HuH-7.5 (cell line): ENCODE measurements around the gene CNTNAP2.

Experiments
- DNase-seq: peaks from one replicate; pipeline ENCODE4 v3.0.0; 2011; ENCODE audit warnings: low spot score

The CNTNAP2 gene

GRCh38 chr7:146291900-146292299 lies 175.3 kb downstream of the CNTNAP2 start:
- DNase-seq, result no peak

- no peak for DNase-seq
These were observed 179.4 kb downstream of the CNTNAP2 start for GRCh38 chr7:146296028-146296427.

DNA sequence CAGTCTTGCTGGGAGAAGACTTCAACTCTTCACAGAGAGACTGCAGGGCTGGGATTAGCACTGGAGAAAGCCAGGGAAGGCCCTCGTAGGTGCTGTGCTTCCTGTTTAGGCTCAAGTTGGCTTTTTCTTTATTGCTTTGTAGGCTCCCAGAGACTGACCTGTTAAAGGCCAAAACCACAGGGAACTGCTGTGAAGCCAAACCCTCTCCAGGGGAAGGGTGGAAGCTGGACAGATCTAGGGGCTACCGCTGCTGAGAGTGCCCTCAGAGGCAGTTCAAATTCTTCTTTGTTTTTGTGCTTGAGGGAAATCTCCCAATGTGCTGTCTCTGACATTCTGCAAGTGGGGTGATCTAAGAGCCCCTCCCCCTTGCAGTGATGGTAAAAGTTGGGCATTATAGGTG lies 198.4 kb downstream of the CNTNAP2 start:
- no peak for DNase-seq

DNA sequence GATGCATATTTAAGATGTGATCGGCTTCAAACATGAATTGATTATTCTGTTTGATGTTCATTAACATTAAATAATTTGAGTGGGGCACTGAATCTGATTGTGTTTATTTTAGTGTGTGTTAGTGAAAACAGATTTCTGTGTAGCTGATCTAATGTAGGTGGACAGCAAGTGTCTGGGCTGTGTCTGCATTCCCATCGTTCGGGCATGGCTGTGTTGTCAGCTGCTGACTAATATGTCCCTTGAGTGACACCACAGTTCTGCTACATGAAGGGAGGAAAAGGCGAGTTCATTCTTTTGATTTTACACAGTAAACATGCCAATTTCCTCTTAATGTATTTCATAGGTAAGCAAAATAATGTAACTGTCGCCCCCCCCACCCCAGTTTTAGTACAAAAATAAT lies 203.0 kb downstream of the CNTNAP2 start:
- DNase-seq, result no peak

GRCh38 chr7:146321301-146321700 lies 204.7 kb downstream of the CNTNAP2 start:
- DNase-seq, result no peak

GRCh38 chr7:146331369-146331768 lies 214.8 kb downstream of the CNTNAP2 start:
- no peak for DNase-seq

DNA sequence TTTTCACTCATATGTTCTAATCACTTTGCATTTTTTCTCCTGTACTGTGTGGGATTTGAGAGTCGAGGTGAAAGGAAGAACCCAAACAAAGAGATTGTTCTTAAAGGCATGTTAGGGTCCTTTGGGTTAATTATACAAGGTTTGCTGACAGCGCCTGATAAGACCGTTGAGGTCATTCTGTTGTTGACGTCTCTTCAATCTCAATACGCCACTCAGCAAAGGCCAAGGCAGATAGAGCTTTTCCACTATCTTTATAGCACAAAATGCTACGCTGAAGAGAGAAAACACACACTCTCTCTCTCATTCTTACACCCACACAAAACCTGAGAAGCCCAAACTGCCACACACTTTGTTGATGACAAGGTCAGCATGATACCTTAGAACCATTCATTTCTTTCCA lies 228.7 kb downstream of the CNTNAP2 start:
- DNase-seq, result no peak

GRCh38 chr7:146346096-146346495 lies 229.5 kb downstream of the CNTNAP2 start:
- DNase-seq, result no peak

DNA sequence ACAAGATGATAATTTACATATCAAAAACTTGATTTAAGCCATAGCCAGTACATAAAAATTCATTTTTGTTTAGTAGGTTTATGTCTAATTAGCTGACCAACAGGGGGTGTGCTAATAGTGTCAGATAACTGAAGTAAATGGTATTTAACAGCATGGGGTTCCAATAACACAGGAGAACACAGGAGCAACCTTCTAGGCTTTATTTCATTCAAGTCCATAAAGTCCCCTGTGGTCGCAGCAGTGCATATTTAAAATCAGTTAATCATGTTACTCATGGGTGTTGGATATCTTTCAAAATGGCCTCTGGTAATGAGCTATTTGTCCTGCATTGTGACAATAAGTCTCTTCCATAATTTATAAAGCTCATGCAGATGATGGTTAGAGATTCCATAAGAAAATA lies 238.6 kb downstream of the CNTNAP2 start:
- no peak for DNase-seq

DNA sequence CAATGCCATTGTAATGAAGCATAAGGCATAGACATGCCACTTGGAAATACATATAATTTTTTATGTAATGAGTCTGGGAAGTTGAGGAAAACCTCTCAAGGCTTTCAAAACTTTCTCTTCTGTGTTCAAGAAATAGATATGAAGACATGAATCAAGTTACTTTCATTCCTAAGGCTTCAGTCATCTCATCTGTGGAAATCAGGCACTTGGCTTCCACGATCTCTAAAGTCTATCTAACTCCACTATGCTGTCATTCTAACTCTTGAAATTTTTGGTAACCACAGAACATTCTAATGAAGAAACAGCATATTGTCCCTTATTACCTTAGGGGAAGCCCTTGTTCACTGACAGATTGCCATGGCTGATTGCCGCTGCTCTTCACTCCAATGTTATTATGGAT lies 242.6 kb downstream of the CNTNAP2 start:
- DNase-seq, result no peak

- no peak for DNase-seq
These were observed 250.3 kb downstream of the CNTNAP2 start for GRCh38 chr7:146366938-146367337.

- DNase-seq, result no peak
These were observed 253.6 kb downstream of the CNTNAP2 start for GRCh38 chr7:146370171-146370570.

- no peak for DNase-seq
These were observed 258.6 kb downstream of the CNTNAP2 start for GRCh38 chr7:146375170-146375569.

DNA sequence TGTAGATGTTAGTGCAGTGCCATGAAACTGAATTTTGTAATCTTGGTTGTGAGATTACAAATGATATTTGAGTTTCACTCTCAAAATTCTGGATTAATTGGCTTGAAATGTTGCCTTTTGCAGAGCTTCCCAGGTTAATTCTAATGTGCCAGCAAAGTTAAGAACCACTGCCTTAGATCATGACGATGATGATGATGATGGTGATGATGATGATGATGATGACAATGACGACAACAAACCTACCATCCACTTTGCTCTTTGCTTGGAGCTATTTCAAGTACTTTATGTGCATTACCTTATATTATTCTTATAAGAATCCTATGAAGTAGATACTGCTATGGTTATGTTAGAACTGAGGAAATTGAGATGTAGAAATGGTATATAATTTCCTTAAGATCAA lies 261.6 kb downstream of the CNTNAP2 start:
- no peak for DNase-seq

GRCh38 chr7:146387140-146387539 lies 270.5 kb downstream of the CNTNAP2 start:
- DNase-seq, result no peak

GRCh38 chr7:146388928-146389327 lies 272.3 kb downstream of the CNTNAP2 start:
- DNase-seq, result no peak

GRCh38 chr7:146393346-146393745 lies 276.7 kb downstream of the CNTNAP2 start:
- no peak for DNase-seq

DNA sequence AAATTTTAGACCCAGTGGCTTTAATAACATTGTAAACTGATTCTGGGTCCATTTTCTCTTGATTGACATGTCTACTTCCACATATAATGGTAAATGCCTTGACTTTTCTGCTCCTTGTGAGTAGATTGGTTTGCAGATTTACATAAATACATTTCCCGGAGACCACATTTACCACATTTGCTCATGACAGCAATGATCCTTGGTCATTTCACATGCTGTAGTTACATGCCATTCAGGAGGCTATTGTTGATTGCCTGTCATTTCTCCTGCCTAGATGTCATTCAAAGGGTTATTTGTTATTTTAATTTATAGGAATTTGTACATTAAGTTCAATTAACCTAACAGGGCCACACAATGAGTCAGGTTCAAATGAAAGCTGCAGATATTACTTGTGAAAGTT lies 280.5 kb downstream of the CNTNAP2 start:
- no peak for DNase-seq

DNA sequence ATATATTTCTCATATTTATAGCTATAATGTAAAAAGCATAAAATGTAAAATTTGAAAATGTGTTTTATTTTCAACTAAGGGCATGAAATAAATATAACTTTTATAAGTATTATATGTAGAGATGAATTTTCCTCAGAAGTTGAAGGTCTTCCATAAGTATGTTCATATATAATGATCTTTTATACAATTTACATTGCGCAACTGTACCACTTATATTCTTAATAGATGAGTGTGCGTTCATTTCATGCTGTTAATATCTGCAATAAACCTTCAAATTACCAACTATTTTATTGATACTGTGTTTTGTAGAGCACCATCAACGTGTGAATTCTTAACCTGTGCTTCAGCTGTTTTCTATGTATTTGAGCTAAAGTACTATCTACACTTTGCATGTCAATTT lies 285.3 kb downstream of the CNTNAP2 start:
- DNase-seq, result no peak

DNA sequence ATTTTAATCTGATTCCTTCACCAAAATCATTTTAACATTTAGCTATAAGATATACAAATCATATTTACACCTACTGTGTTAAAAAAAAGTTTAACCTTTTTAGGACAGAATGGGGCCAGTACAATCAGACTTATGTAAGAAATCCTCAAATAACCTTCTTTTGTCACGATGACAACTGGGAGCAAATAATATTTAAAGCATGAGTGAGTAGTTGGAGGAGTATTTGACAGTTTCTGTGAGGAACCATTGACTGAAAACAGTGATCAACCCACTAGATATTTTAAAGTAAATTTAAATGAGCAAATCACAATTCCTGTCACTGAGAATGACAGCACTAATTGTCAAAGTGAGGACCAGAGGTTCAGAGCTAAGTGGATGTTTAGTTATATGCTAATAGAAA lies 289.1 kb downstream of the CNTNAP2 start:
- no peak for DNase-seq

- no peak for DNase-seq
These were observed 295.4 kb downstream of the CNTNAP2 start for GRCh38 chr7:146411975-146412374.

DNA sequence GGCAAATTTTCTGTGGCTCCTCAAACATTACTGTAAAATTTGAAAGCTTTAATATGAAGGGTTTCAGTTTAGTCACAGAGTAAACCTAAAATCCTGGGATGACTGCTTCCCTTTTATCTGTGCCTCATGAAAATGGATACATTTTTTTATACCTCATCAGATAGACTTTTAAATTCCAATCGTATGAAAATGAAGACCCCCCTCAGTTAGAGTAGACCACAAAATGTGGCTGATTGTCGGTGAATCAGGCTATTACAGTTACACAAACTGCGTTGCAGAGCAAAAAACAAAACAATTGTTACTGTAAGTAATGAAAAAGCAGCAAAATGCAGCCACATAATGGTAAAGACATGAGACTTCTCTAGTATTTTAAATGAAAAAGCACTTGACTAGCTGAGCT lies 296.2 kb downstream of the CNTNAP2 start:
- DNase-seq, result no peak

DNA sequence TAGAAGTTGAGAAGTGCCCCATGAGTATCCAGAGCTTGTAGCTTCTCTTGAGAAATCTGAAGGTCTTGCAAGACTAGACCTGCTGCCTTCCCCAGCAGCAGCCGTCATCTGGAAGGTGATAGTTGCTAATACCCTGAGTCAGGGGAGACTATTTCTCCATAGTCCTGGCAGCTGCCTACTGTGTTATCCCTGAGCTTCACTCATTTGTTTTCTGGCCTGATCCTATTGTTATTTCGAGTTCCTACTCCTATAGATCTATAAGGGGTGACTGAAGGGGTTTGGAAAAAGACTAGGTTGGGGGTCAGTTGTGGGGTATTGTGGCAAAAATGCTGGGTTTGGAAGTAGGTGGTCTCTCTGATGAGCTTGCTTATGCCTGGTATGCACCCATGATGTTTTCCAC lies 297.8 kb downstream of the CNTNAP2 start:
- DNase-seq, result no peak

GRCh38 chr7:146414937-146415336 lies 298.3 kb downstream of the CNTNAP2 start:
- DNase-seq, result no peak

DNA sequence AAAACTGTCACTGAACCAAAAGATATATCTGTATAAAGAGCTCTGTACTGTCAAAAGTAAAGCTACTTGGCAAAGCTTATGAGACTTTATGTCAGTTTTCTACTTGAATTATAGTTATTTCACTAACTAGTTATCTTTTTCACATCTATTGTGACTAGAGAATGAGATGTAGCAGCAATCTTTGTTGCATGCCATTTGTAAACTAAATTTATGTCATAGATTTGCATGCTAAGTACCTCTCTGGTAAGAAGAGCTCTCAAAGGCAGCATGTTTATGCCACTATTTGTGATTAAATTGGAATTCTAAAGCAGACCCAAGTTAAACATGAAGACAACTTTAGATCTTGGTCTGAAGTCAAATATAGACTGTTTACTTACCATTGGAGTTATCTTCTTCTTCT lies 300.6 kb downstream of the CNTNAP2 start:
- DNase-seq, result no peak
